IMR-90 (cell line): ENCODE measurements around the gene CREBBP. TPM values are rescaled to one million over a fixed set of nuclear protein-coding genes. Genes with fewer than 3 reads are reported as not detected.

ENCODE experiments used
- ATAC-seq: fragments of 200-7000 bp; cut with Tn5 transposase; 2 replicates; pipeline ENCODE4 v1.9.1; 2020; ENCODE audit warnings: low read depth, mild to moderate bottlenecking, moderate library complexity
- BruUV-seq: library from RNA; stranded (reverse); fragments of 400-500 nt; replicated peaks from 2 replicates; lab custom pipeline; 2021; lab: Mats Ljungman, UMichigan
- CTCF ChIA-PET: fragments of 300-600 bp; formaldehyde crosslinking; extraction: SDS; loops from one replicate; lab custom pipeline; 2021; ENCODE audit warnings: antibody characterized with exemption; lab: Yijun Ruan, JAX
- POLR2A ChIA-PET: fragments of 300-600 bp; sonication (Branson Sonifier 250); formaldehyde crosslinking; loops from one replicate; lab custom pipeline; 2022; ENCODE audit warnings: antibody characterized with exemption; ENCODE audit not compliant: unreplicated experiment; lab: Charles Lee
- DNase-seq: peaks from one replicate; pipeline ENCODE4 v3.0.0; 2013
- H2AFZ ChIP-seq: replicated peaks from 2 replicates; pipeline ENCODE3; 2013; ENCODE audit warnings: low read length, mild to moderate bottlenecking; ENCODE audit not compliant: poor library complexity
- H2AK5ac ChIP-seq: 2 replicates; pipeline ENCODE4 v1.6.1; 2013; ENCODE audit warnings: low read depth, low read length, inconsistent platforms
- H2AK9ac ChIP-seq: replicated peaks from 2 replicates; pipeline ENCODE3; 2013; ENCODE audit warnings: mild to moderate bottlenecking, low read depth, low read length, moderate library complexity; ENCODE audit not compliant: poor library complexity
- H2BK120ac ChIP-seq: 2 replicates; pipeline ENCODE4 v1.6.1; 2013; ENCODE audit warnings: low read depth, low read length, inconsistent platforms
- H2BK15ac ChIP-seq: 3 replicates; pipeline ENCODE4 v1.6.1; 2013; ENCODE audit warnings: low read depth, low read length, inconsistent platforms
- H2BK20ac ChIP-seq: 2 replicates; pipeline ENCODE4 v1.6.1; 2013; ENCODE audit warnings: low read depth, mild to moderate bottlenecking, inconsistent platforms, low read length, moderate library complexity
- H2BK5ac ChIP-seq: 2 replicates; pipeline ENCODE4 v1.6.1; 2013; ENCODE audit warnings: mild to moderate bottlenecking, low read depth, low read length, inconsistent platforms; ENCODE audit not compliant: poor library complexity, severe bottlenecking
- H3K14ac ChIP-seq: replicated peaks from 2 replicates; pipeline ENCODE4 v1.6.1; 2013; ENCODE audit warnings: low read depth, low read length, inconsistent platforms
- H3K18ac ChIP-seq: 2 replicates; pipeline ENCODE4 v1.6.1; 2013; ENCODE audit warnings: low read depth, low read length, control low read depth
- H3K23ac ChIP-seq: 2 replicates; pipeline ENCODE4 v1.6.1; 2013; ENCODE audit warnings: low read depth, low read length, inconsistent platforms
- H3K27ac ChIP-seq: 2 replicates; pipeline ENCODE4 v1.5.1; 2013; ENCODE audit warnings: mild to moderate bottlenecking, control low read depth, low read length; ENCODE audit not compliant: insufficient read depth
- H3K27me3 ChIP-seq: 2 replicates; pipeline ENCODE4 v1.6.1; 2013; ENCODE audit warnings: low read length; ENCODE audit not compliant: control insufficient read depth, insufficient read depth
- H3K36me3 ChIP-seq: 2 replicates; pipeline ENCODE4 v1.6.1; 2013; ENCODE audit warnings: low read length, mixed read lengths; ENCODE audit not compliant: control insufficient read depth, insufficient read depth
- H3K4ac ChIP-seq: 2 replicates; pipeline ENCODE4 v1.6.1; 2013; ENCODE audit warnings: low read depth, low read length, inconsistent platforms
- H3K4me1 ChIP-seq: 2 replicates; pipeline ENCODE4 v1.6.1; 2013; ENCODE audit warnings: low read length, mixed read lengths; ENCODE audit not compliant: control insufficient read depth, insufficient read depth
- H3K4me2 ChIP-seq: 2 replicates; pipeline ENCODE4 v1.6.1; 2013; ENCODE audit warnings: low read depth, mild to moderate bottlenecking, control low read depth, low read length, moderate library complexity
- H3K4me3 ChIP-seq: 2 replicates; pipeline ENCODE4 v1.5.1; 2013; ENCODE audit warnings: low read depth, mild to moderate bottlenecking, control low read depth, low read length, moderate library complexity; ENCODE audit not compliant: insufficient read depth
- H3K56ac ChIP-seq: 2 replicates; pipeline ENCODE4 v1.6.1; 2013; ENCODE audit warnings: low read length, inconsistent platforms; ENCODE audit not compliant: insufficient read depth; ENCODE audit errors: extremely low read depth
- H3K79me1 ChIP-seq, 2 experiments: 2 replicates each; pipeline ENCODE4 v1.6.1; 2013; ENCODE audit warnings: low read length in 2 of 2, inconsistent platforms in 1 of 2, low read depth in 1 of 2
- H3K9ac ChIP-seq: 2 replicates; pipeline ENCODE4 v1.6.1; 2013; ENCODE audit warnings: low read depth, low read length, control low read depth
- H3K9me1 ChIP-seq: 2 replicates; pipeline ENCODE4 v1.6.1; 2013; ENCODE audit warnings: low read length, inconsistent platforms; ENCODE audit not compliant: insufficient read depth
- H3K9me3 ChIP-seq: 2 replicates; pipeline ENCODE4 v1.6.1; 2013; ENCODE audit warnings: low read length; ENCODE audit not compliant: control insufficient read depth, insufficient read depth
- H4K20me1 ChIP-seq: 2 replicates; pipeline ENCODE4 v1.6.1; 2013; ENCODE audit warnings: low read length, inconsistent platforms; ENCODE audit not compliant: insufficient read depth
- H4K5ac ChIP-seq: 2 replicates; pipeline ENCODE4 v1.6.1; 2013; ENCODE audit warnings: mild to moderate bottlenecking, low read depth, low read length, control low read depth
- H4K8ac ChIP-seq, 2 experiments: 2 replicates each; pipeline ENCODE4 v1.6.1; 2013; ENCODE audit warnings: low read depth in 2 of 2, low read length in 2 of 2, control low read depth in 1 of 2, inconsistent platforms in 1 of 2
- H4K91ac ChIP-seq: 2 replicates; pipeline ENCODE4 v1.6.1; 2013; ENCODE audit warnings: low read depth, low read length, inconsistent platforms; ENCODE audit not compliant: insufficient read depth
- BHLHE40 ChIP-seq: fragments of 150-350 bp; IDR thresholded peaks from 2 replicates; pipeline ENCODE4 v1.6.1; 2016; ENCODE audit warnings: mild to moderate bottlenecking, low read depth, low read length
- CEBPB ChIP-seq: IDR thresholded peaks from 2 replicates; pipeline ENCODE4 v1.6.1; 2012; ENCODE audit warnings: low read depth, low read length, improper control_type of control experiment
- MAFK ChIP-seq: IDR thresholded peaks from 2 replicates; pipeline ENCODE4 v1.6.1; 2012; ENCODE audit warnings: low read depth, low read length, improper control_type of control experiment
- MXI1 ChIP-seq: IDR thresholded peaks from 2 replicates; pipeline ENCODE4 v1.6.1; 2012; ENCODE audit warnings: low read depth, mild to moderate bottlenecking, low read length, moderate library complexity, borderline replicate concordance
- NFE2L2 ChIP-seq: fragments of 150-350 bp; IDR thresholded peaks from 2 replicates; pipeline ENCODE4 v1.6.1; 2016; ENCODE audit warnings: low read depth, mild to moderate bottlenecking, low read length
- RAD21 ChIP-seq: IDR thresholded peaks from 2 replicates; pipeline ENCODE4 v1.6.1; 2012; ENCODE audit warnings: low read length, improper control_type of control experiment
- RCOR1 ChIP-seq: IDR thresholded peaks from 2 replicates; pipeline ENCODE4 v1.6.1; 2012; ENCODE audit warnings: mild to moderate bottlenecking, low read length, improper control_type of control experiment; ENCODE audit not compliant: insufficient replicate concordance
- SMC3 ChIP-seq: fragments of 150-350 bp; IDR thresholded peaks from 2 replicates; pipeline ENCODE4 v1.6.1; 2016; ENCODE audit warnings: low read depth, mild to moderate bottlenecking, antibody characterized with exemption, low read length, moderate library complexity
- WGBS, 2 experiments: methylation state at CpG; one replicate each; pipeline versions ENCODE4 v1.1.5 to v1.1.7; 2013; ENCODE audit warnings: missing lambda C conversion rate in 2 of 2; ENCODE audit not compliant: insufficient read length in 1 of 2; ENCODE audit errors: extremely low coverage in 2 of 2; 5-methylcytosine and 5-hydroxymethylcytosine counted together
- dilution Hi-C: fragments of 300-500 bp; cut with HindIII; formaldehyde crosslinking; loops from one replicate; pipeline ENCODE4 v1.14.3; 2018; ENCODE audit warnings: low sequenced_read_pairs; ENCODE audit not compliant: unreplicated experiment
- in situ Hi-C: fragments of 300-500 bp; cut with MboI; formaldehyde crosslinking; loops from 3 replicates; pipeline ENCODE4 v1.14.3; 2019; ENCODE audit warnings: low sequenced_read_pairs, inconsistent platforms, mixed read lengths
- intact Hi-C: fragments of 100-400 bp; cut with micrococcal nuclease; formaldehyde crosslinking; loops from 2 replicates; pipeline ENCODE4 v1.10.0; 2022
- polyA plus RNA-seq, 3 experiments: library from polyadenylated mRNA; depleted of rRNA; stranded (reverse); fragments of >200 nt; gene quantifications; 2 replicates each; pipeline ENCODE4 v1.2.3, GENCODE V29; 2012; ENCODE audit warnings: low replicate concordance in 1 of 3
- total RNA-seq: library from RNA; depleted of rRNA; stranded (reverse); fragments of >200 nt; gene quantifications from 2 replicates; pipeline ENCODE4 v1.2.3, GENCODE V29; 2012
- TF ChIP-seq, protein P1 (sequence below): conservative IDR thresholded peaks from 2 replicates; pipeline ENCODE4 v1.5.1; 2012; ENCODE audit warnings: mild to moderate bottlenecking, low read depth, low read length, improper control_type of control experiment
- TF ChIP-seq, protein P2 (sequence below): fragments of 150-350 bp; IDR thresholded peaks from 2 replicates; pipeline ENCODE4 v1.6.1; 2017; ENCODE audit warnings: mild to moderate bottlenecking, antibody characterized with exemption, low read length, low read depth

The CREBBP gene
- total and polyA plus RNA-seq, 2 of the 4 experiments (the other 2 are of a cell fraction), result 7.3 to 12.5 TPM

DNA sequence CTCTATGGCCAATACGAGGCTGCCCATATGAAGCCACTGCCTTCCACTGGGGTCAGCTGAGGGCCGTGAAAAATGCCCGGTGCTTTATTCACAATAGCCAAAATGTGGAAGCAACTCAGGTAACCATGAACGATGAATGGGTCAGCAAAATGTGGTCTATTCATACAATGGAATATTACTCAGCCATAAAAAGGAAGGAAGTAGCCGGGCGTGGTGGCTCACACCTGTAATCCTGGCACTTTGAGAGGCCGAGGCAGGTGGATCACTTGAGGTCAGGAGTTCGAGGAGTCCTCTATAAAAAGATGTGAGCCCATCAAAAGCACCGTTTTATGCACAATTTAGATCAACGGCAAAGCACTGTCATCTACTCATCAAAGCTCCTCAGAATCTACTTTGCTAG is 158.0 kb downstream of the CREBBP start:
- Histone ChIP-seq H3K4me3 (no peak overlapping the region), H3K56ac (no peak overlapping the region), H4K20me1 (peaks cover under 1% of the 10 kb centered on the region; the same call in 1 of the 2 replicates), H4K8ac (no peak overlapping the region), H3K79me1 (peaks cover 5 to 11% of the 10 kb centered on the region in 2 experiments; a peak in 3 of 4 replicates), H3K9me3 (no peaks in the 10 kb centered on the region), H2AK9ac (no peak overlapping the region), H3K14ac (no peak overlapping the region), H4K5ac (no peak overlapping the region), H2BK15ac (no peak overlapping the region), H3K9ac (no peak overlapping the region), H3K18ac (no peak overlapping the region), H3K4me2 (no peak overlapping the region), H3K27ac (no peak overlapping the region), H2BK120ac (no peak overlapping the region), H3K4ac (no peak overlapping the region), H2AFZ (no peak overlapping the region), H2AK5ac (no peak overlapping the region), H3K4me1 (no peaks in the 10 kb centered on the region; the same call in 1 of the 2 replicates), H4K91ac (no peak overlapping the region), H3K27me3 (no peaks in the 10 kb centered on the region), H3K36me3 (peaks cover 11% of the 10 kb centered on the region), H3K9me1 (peaks cover 9% of the 10 kb centered on the region; the same call in 1 of the 2 replicates), H2BK5ac (no peak overlapping the region), H2BK20ac (no peak overlapping the region), H3K23ac (no peak overlapping the region)
- TF ChIP-seq, protein P1, sequence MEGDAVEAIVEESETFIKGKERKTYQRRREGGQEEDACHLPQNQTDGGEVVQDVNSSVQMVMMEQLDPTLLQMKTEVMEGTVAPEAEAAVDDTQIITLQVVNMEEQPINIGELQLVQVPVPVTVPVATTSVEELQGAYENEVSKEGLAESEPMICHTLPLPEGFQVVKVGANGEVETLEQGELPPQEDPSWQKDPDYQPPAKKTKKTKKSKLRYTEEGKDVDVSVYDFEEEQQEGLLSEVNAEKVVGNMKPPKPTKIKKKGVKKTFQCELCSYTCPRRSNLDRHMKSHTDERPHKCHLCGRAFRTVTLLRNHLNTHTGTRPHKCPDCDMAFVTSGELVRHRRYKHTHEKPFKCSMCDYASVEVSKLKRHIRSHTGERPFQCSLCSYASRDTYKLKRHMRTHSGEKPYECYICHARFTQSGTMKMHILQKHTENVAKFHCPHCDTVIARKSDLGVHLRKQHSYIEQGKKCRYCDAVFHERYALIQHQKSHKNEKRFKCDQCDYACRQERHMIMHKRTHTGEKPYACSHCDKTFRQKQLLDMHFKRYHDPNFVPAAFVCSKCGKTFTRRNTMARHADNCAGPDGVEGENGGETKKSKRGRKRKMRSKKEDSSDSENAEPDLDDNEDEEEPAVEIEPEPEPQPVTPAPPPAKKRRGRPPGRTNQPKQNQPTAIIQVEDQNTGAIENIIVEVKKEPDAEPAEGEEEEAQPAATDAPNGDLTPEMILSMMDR, result no peak
- no peak for TF ChIP-seq BHLHE40
- TF ChIP-seq, protein P2, sequence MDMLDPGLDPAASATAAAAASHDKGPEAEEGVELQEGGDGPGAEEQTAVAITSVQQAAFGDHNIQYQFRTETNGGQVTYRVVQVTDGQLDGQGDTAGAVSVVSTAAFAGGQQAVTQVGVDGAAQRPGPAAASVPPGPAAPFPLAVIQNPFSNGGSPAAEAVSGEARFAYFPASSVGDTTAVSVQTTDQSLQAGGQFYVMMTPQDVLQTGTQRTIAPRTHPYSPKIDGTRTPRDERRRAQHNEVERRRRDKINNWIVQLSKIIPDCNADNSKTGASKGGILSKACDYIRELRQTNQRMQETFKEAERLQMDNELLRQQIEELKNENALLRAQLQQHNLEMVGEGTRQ, result no peak
- TF ChIP-seq RCOR1, result no peak
- TF ChIP-seq SMC3, result no peak
- TF ChIP-seq MAFK, result no peak
- TF ChIP-seq RAD21, result no peak
- TF ChIP-seq MXI1, result no peak
- no peak for TF ChIP-seq CEBPB
- TF ChIP-seq NFE2L2, result no peak
- POLR2A ChIA-PET, result no interaction called here
- dilution Hi-C loops, result no loop called here
- in situ Hi-C loops, result no loop called here
- no CpG with 5 or more reads among the region's 10 CpGs for WGBS, 2 experiments
- CTCF ChIA-PET, result interaction anchor here (1.4 kb wide), 1 partner anchor 16 kb away, joined by 4 read pairs; no protein-coding TSS in a partner anchor
- no peak for ATAC-seq
- intact Hi-C loops, result no loop called here
- no peak for DNase-seq
- no TSS peak for BruUV-seq
